Right forelimb (tissue), 1 donor: ENCODE measurements around the gene CRYGC.
"Not testable (repeated sequence)": the region's sequence is repeated elsewhere in the genome, so short reads cannot be mapped to it uniquely, and the experiment has no call there.

Experiments
- DNase-seq: peaks from one replicate; pipeline ENCODE4 v3.0.0-alpha.2; 2018

Gene CRYGC

DNA sequence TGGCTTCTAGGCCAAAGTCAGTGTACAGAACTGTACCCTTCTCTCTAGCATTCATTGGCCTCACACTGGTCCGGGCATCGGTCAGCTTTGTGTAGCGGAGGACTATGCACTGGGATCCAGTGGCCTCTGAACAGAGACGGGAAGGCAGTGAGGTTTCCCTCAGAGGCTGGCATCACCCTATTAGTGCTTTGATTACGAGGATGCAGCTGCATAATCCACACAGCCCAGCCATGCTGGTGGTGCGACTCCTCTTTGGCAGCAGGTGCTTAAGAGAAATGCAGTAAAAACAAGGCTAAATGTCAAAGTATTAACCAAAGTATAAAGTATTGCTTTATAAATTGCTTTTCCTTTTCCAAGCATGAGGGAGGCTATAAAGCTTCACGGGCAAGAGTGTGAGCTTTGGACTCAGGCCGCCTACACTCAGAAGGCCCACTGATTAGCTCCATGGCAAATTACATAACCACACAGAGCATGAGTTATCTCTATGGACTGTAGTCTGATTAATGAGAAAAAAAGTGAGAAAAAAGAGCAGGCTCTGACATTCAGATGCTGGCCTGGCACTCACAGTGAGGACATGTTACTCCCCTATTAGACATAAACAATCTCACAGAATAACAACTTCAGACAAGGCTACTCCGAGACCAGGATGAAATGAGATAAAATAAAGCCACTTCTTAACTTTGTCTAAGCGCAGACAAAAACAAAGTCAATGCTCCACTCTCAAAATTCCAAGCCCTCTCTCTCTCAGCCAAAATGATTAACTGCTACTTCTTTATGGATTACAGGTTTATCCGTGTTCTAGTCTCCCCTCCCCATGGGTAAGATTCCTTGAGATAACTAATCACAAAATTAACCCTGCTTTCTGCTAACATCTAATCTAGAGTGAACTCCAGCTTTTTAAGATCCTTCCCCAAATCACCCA lies 6.4 kb upstream of the CRYGC start:
- no peak for DNase-seq

DNA sequence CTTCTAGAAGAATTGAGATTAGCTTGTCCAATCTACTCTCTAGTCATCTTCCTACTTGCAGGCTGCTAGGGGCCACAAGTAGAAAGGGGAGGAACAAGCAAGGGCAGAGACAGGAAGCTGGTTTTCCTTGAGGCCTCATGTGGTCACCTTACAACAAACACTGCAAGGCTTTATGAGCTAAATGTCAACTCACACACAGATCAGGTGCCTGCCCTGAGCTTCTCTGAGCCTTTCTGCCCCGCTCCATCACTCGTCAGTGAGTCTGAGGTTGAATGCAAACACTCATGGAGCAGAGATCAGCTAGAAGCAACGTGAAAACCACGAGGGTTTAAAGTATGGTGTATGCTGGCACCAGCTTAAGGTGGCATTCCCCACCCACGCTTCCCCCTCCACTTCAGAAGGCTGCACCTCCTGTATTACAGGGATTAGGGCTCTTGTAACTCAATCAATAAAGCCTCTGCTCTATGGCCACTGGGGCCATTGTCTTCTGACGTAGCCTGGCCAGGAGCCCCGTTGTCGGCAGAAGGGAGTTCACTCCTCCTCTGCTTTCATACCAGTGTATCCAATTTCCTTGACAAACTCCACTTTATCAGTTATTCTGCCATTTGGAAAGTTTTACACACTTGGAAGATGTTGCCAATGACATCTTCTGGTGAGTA lies 5.4 kb upstream of the CRYGC start:
- no peak for DNase-seq

DNA sequence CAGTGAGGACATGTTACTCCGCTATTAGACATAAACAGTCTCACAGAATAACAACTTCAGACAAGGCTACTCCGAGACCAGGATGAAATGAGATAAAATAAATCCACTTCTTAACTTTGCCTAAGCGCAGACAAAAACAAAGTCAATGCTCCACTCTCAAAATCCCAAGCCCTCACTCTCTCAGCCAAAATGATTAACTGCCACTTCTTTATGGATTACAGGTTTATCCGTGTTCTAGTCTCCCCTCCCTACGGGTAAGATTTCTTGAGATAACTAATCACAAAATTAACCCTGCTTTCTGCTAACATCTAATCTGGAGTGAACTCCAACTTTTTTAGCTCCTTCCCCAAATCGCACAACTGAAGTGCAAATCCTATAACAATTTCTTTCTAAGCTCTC lies 1.1 kb upstream of the CRYGC start:
- DNase-seq: no peak

DNA sequence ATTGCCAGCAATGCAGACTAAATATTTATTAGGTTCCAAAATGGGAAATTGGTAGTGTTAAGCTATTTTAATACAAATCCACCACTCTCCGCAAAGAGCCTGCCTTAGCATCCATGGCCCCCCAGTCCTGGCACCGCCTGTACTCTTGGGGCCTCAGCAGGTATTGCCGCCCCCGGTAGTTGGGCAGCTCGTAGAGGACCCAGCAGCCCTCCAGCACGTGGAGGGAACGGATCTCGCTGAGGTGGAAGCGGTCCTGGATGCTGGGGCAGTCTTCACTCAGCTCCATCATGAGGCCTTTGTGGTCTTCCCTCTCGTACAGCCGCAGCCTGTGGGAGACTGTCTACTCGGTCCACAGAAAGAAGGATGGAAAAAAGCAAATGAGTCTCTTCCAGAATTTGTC lies 1.5 kb downstream of the CRYGC start:
- no peak for DNase-seq

DNA sequence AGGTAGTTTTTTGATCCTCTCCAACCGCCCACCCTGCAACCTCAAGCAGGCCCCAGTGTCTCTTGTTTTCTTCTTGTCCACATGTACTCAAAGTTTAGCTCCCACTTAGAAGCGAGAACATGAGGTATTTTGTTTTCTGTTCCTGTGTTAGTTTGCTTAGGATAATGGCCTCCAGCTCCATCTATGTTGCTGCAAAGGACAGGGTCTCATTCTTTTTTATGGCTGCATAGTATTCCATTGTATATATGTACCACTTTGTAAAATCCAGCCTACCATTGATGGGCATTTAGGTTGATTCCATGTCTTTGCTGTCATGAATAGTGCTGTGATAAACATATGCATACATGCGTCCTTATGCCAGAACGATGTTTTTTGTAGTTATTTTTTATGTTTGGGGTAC lies 2.5 kb downstream of the CRYGC start:
- DNase-seq: no peak

DNA sequence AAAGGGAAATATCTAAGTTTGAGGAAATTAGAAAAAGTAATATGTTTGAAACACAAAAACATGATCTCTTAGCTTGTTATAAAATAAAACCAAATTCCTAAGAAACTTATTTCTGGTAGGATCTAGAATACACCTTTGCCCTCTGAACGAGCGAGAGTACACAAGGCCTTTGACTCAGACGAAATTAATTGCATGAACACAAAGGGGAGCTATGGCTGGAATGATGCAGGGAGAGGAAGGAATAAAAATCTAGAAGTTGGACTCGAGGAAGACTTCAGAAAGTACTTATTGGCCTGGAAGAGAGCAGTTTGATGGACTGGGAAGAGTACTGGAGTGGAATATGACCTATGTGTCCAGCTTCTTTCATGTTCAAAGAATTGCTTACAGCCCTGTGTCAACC lies 4.4 kb downstream of the CRYGC start:
- DNase-seq: no peak

DNA sequence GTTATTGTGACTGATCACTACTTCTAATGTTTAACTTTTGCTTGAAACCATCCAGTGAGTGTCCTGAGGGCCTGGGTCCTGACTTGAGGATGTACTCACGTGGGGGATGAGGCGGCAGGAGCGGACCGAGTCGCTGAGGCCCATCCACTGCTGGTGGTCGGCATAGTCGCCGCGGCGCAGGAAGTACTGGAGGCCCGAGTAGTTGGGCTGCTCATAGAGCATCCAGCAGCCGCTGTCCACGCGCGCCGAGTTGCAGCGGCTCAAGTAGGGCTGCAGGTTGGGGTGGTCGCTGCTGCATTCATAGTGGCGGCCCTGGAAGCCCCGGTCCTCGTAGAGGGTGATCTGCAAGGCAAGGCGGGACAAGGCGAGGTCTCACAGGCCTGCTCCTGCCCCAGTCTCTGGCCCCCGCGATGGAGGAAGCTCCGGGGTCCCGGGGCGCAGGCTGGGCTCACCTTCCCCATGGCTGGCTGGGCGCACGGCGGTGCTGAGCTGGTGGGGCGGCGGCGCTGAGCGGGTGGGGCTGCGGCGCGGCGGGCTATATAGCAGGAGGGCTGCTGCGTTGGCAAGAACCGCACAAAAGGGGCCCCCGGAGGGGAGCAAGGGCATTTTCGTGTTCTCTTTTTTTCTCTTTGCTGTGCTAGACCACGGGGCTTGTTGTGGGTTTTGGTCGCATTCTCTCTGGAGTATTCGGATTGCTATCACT lies 5.5 kb downstream of the CRYGC start, which contains the start of gene CRYGD:
Gene CRYGD, minus strand, starts transcription at position 512 of the 703 bp plus-strand sequence. Its CDS starts 51 bp downstream, at position 461.
- DNase-seq: peak; percentile 48

DNA sequence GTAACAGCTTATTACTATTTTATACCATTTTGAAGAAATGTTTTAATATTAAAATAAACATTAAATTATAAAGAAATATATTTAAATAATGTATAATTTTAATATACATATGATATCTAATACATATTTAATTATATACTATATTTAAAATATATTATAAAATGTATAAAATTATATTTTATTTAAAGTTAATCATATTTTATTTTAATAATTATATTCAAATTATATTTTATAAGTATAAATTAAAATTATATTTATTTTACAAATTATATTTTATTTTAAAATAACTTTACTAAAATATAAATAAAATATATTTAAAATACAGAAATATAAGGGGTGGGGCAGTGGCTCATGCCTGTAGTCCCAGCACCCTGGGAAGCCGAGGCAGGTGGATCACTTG lies 7.4 kb downstream of the CRYGC start:
- no peak for DNase-seq

DNA sequence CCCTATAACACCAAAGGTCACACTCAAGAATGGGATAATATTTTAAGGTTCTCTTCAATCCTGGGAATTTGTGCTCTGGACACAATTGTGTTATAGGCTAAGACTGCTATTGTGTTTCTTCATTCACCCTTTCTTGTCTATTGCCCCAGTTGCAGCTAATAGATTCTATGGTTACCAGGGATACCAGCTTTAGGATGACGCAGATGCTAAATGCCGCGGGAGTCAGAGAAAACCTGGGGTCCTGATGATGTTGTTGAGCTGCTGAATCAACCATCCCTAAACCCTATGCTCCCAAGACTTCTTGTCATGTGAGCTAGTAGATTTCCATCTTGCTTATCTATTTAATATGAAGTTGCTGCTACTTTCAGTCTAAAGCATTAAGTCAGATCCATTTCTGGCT lies 10.7 kb downstream of the CRYGC start:
- DNase-seq: no peak

DNA sequence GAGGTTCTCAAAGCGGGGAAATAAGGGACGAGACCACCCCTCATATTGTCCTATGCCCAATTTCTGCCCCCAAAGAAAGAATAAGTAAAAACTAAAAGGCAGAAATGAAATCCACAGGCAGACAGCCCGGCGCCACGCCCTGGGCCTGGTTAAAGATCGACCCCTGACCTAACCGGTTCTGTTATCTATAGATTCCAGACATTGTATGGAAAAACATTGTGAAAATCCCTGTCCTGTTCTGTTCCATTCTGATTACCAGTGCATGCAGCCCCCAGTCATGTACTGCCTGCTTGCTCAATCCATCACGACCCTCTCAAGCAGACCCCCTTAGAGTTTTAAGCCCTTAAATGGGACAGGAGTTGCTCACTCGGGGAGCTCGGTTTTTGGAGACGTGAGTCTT lies 12.2 kb downstream of the CRYGC start:
- not testable (repeated sequence) for DNase-seq

DNA sequence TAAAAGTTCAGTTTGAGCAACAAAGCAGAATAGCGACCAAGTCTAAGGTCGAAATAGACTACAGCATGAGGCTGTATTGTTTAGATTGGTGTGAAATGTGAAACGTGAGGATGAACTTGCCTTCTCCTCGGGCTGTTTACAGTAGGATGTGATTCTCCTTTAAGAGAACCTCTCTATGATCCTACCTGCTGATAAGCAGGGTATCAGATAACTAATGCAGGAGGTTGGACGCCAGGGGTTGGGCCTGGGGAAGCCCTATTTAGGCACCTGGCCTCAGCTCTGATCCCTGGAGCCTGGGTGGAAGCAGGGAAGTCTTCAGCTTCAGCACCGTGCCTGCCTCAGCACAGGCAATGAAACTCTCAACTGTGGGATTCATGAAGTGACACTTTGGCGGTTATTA lies 16.7 kb downstream of the CRYGC start:
- DNase-seq: no peak

DNA sequence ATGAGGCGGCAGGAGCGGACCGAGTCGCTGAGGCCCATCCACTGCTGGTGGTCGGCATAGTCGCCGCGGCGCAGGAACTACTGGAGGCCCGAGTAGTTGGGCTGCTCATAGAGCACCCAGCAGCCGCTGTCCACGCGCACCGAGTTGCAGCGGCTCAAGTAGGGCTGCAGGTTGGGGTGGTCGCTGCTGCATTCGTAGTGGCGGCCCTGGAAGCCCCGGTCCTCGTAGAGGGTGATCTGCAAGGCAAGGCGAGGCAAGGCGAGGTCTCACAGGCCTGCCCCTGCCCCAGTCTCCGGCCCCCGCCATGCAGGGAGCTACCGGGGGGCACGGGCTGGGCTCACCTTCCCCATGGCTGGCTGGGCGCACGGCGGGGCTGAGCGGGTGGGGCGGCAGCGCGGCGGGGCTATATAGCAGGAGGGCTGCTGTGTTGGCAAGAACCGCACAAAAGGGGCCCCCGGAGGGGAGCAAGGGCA lies 17.3 kb downstream of the CRYGC start:
- not testable (repeated sequence) for DNase-seq

DNA sequence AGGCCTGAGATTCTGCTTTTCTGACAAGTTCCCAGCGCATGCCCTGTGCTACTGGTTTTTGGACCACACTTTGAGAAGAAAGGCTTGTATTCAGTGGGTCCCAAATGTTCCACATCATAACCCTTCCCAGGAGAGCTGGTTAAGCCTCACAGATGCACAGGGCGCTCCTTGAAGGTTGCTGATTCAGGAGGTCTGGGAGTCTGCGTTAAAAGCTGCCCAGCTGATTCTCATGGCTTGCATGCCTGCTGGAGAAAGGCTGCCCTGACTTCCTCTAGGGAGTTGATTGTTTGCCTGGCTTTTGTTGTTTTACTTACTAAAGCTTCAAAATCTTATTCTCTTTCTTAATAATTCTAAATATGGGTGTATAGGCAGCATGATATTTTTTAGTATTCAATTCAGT lies 26.0 kb downstream of the CRYGC start:
- DNase-seq: no peak

DNA sequence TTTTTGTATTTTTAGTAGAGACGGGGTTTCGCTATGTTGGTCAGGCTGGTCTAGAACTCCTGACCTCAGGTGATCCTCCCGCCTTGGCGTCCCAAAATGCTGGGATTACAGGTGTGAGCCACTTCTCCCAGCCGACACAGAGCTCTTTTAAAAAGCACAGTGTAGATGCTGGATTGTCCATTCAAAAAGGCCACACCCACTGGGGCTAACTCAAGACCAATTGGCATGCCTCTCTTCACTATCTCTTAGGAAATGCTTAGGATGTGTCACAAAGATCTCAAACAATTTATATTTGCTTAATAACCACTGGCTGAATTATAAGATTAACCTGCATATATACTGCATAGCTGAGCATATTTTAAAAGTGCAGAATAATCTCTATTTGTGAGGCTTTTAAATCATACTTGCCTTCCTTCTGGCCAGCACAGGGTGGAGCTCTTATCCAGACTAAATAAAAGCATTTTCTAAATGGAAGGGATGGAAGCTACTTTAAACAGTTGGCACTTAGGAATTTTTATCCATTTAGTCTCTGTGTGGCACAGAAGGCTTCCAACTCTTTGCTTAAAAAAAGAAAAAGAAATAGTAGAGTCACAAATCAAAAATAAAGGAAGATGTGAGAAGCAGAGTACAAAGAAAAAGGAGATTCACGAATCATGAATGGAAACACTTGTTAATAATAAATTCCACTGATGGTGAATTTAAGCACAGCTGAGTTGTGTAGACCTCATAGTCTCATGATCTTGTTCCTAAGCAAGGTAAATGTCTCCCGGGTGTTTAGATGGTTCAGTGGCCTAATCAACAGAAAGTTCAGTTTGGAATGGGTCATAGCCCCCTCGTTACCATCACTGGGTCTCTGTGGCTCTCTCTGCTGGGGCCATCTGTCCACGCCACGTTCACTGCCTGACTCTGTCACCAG lies 27.7 kb downstream of the CRYGC start:
- DNase-seq: no peak

DNA sequence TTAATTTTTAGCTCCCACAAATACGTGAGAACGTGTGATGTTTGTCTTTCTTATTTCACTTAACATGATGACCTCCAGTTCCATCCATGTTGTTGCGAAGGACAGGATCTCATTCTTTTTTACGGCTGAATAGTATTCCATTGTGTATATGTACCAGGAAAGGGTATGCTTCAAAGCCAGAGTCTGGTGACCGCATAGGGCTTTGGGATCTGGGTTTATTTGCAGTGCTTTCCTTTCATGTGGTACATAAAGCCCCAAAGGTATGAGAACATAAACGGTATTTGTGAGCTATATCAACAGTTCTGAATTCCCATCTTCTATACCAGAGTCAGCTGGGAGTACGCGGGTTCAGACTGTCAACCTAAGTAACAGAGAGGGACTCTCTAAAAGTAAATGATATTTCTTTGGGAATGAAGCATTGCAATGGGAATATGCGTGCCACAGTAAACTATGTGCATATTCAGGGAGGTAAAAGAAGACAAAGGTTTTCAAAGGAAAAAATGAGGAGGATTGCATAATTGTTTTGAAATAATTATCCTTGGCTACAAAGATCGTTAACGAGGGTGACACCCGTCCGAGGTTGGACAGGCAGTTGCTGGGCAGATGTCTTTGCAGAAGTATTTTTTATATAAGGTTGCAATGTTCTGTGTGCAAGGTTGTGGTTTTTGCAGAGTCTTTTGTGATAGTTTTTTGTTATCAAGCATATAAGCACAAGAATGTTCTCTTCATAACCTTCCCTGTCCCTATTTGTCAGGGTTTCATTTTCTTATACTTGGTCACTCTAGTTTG lies 29.8 kb downstream of the CRYGC start:
- no peak for DNase-seq

DNA sequence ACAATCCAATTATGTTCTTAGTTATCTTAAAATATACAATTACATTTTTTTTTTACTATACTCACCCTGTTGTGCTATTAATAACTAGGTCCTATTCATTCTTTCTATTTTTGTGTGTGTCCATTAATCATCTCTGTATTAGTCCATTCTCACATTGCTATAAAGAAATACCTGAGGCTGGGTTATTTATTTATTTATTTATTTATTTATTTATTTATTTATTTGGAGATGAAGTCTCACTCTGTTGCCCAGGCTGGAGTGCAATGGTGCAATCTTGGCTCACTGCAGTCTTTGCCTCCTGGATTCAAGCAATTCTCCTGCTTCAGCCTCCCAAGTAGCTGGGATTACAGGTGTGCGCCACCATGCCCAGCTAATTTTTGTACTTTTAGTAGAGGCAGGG lies 30.9 kb downstream of the CRYGC start:
- DNase-seq: not testable (repeated sequence)

DNA sequence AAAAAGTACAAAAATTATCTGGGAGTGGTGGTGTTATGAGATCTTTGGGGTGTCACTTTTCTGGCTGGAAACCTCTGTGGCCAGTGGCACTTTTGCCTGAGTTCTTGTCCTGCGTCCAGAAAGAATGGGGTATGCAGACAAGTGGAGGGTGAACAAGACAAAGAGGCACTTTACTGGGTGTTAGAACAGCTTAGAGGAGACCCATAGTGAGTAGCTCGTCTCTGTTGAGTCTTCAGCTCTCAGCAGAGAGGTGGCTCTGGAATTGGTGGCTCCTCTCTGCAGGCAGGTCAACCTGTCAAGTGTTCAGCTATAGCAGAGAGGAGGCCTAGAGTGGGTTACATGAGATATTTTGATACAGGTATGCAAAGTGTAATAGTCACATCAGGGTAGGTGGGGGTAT lies 31.4 kb downstream of the CRYGC start:
- no peak for DNase-seq

DNA sequence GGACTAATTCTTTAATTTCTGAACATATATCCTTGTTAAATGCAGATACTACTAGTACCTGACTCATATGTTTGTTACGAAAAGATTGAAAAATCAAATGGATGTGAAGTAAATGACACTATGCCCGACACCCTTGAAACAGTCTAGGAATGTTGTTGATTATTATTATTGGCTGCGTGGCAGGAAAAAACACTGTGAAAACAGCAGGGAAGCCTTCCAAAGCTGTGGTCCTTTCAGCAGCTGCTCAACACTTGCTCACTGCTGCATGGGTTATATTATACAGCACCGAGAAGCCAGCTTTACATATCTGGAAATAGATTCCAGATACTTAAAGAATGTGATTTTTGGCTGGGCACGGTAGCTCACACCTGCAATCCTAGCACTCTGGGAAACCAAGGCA lies 31.8 kb downstream of the CRYGC start:
- no peak for DNase-seq

DNA sequence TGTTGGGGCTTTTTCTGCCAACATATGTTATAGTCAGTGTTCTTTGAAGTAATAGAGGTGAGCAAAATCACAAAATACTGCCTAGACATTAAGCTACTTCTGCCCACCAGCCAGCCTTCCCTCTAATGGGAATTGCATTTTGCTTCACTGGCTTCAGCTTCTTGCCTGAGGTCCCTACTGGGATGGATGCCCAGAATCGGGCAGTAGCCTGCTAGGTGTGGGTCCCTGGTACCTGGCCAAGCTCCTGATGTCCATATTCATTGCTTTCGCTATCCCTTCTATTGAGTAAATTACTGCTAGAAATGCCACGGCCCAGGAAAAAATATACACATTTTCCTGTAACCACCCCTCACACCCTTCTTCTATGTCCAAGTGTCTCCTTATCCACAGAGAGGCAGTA lies 32.3 kb downstream of the CRYGC start:
- DNase-seq: no peak

DNA sequence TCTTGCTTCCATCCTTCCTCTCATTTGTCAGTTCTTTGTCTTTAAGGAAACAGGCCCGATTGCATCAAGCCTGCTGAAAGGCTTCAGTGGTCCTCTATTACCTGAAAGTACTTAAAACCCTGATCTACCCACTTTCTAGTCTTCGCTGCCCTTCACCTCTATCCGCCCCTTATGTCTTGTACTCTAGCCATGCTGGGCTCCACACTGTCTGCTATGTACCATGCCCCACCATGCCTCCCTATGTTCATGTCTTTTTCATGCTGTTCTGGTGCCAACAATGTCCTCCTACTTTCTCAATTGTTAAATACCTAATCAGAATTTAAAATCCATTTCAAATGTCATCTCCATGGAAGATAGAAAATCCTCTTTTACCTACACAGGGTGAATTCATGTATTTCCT lies 33.5 kb downstream of the CRYGC start:
- no peak for DNase-seq

DNA sequence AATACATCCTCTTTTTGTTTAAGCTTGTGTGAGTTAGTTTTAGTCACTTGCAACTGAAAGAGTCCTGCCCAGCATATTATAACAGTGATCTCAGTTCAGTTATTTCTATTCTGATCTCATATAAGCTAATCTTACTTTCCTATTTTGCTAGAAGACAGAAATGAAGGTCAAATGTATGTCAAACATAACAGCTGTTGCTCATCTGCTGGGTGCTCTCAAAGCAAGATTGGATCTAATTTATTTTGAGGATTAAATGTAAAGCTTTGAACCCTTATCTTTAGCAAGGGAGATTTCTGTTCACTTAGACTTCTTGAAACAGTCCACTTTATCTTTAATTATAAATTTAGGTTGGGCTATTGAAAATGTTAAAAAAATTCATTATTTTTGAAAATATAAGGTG lies 36.5 kb downstream of the CRYGC start:
- DNase-seq: no peak
